GM15510 (cell line): ENCODE data around the gene H6PD.

Source experiments
- POLR2A ChIP-seq: IDR thresholded peaks from 3 replicates; pipeline ENCODE4 v1.6.1; 2011; ENCODE audit warnings: borderline replicate concordance; ENCODE audit not compliant: insufficient read length; ENCODE audit errors: extremely low read depth

The H6PD gene

GRCh38 chr1:9271283-9271682 lies 36.7 kb downstream of the H6PD start:
- no peak for TF ChIP-seq POLR2A

- no peak for TF ChIP-seq POLR2A
These were observed 37.5 kb downstream of the H6PD start for GRCh38 chr1:9271861-9272595.

GRCh38 chr1:9273177-9273576 lies 38.6 kb downstream of the H6PD start:
- no peak for TF ChIP-seq POLR2A

GRCh38 chr1:9275161-9275560 lies 40.6 kb downstream of the H6PD start:
- no peak for TF ChIP-seq POLR2A

- no peak for TF ChIP-seq POLR2A
These were observed 41.0 kb downstream of the H6PD start for GRCh38 chr1:9275567-9276034.

- TF ChIP-seq POLR2A = no peak
These were observed 43.5 kb downstream of the H6PD start for GRCh38 chr1:9278116-9278515.

GRCh38 chr1:9278585-9279153 lies 44.1 kb downstream of the H6PD start:
- no peak for TF ChIP-seq POLR2A

- TF ChIP-seq POLR2A = no peak
These were observed 44.7 kb downstream of the H6PD start for GRCh38 chr1:9279172-9279840.

GRCh38 chr1:9280015-9280860 lies 45.7 kb downstream of the H6PD start:
- no peak for TF ChIP-seq POLR2A

GRCh38 chr1:9281071-9281827 lies 46.7 kb downstream of the H6PD start:
- TF ChIP-seq POLR2A = no peak

GRCh38 chr1:9281908-9282695 lies 47.5 kb downstream of the H6PD start:
- no peak for TF ChIP-seq POLR2A

GRCh38 chr1:9282696-9282955 lies 48.1 kb downstream of the H6PD start:
- TF ChIP-seq POLR2A = no peak

GRCh38 chr1:9284061-9284460 lies 49.5 kb downstream of the H6PD start:
- TF ChIP-seq POLR2A = no peak

GRCh38 chr1:9286556-9286955 lies 52.0 kb downstream of the H6PD start:
- TF ChIP-seq POLR2A = no peak
